GM20431 (cell line): ENCODE data around the gene DGKE.

Experiments
- in situ Hi-C: fragments of 300-500 bp; cut with MseI, MboI; formaldehyde crosslinking; loops from one replicate; pipeline ENCODE4 v1.15.0; 2020; ENCODE audit warnings: low sequenced_read_pairs; ENCODE audit not compliant: unreplicated experiment

DGKE gene

DNA sequence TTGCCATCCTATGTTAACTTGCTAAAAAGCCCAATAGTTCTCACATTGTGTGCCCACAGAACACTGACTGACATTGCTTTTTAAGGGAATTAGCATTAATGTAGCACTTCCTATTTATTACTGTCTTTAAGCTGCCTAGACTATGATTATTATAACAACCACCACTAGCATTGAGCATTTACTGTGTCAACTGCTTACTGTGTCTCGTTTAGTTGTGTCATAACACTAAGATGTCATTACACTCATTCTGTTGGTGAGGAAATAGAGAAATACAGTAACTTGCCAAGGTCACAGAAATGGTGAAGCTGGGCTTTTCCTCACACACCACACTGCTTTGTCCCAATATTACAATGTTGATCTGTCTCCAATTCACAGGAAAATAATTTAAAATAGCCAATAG is 49.7 kb downstream of the DGKE start:
- in situ Hi-C loops: no loop called here

DNA sequence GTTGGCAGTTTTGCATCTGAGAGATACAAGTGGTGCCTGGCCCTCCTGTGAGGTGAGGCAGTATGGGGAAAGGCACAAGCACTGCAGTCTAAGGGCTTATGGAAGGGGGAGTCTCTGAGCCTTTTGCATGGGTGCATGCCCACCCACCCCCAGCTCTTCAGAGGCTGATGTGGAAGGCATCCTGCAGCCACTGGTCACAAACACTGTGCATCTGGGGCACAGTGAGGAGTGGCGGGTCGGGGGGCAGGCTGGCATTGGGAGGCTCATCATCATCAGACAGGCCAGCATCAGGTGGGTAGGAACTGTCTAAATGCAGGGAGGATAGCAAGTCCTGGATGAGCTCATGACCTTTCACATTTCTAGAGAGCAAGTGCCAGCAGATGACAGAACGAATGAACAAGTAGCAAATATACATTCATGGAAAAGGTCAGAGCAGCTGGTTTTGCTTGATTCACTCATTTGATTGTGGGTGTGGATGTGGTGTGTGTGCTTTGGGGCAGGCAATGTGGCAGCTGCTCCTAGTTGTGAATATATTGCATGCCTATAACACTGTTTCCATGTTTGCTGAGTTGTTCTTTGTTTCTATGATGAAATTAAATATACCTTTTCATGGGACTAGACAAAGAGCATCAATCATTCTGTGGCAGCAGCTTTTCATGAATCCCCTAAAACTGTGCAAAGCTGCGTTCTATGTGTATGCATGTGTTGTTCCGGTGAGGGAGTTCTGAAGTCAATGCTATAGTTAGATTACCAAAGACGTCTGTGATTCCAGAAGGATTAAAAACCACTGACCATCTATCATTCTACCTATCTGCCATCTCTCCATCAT is 50.7 kb downstream of the DGKE start:
- in situ Hi-C loops: no loop called here

DNA sequence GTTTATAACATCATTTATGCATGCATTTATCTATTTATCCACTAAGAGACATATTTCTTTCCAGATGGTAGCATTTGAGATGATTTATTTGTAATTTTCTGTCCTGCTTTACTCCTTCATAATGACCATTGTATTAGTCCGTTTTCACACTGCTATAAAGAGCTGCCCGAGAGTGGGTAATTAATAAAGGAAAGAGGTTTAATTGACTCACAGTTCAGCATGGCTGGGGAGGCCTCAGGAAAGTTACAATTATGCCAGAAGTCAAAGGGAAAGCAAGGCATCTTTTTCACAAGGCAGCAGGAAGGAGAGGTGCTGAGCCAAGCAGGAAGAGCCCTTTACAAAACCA is 51.3 kb downstream of the DGKE start:
- in situ Hi-C loops: no loop called here

DNA sequence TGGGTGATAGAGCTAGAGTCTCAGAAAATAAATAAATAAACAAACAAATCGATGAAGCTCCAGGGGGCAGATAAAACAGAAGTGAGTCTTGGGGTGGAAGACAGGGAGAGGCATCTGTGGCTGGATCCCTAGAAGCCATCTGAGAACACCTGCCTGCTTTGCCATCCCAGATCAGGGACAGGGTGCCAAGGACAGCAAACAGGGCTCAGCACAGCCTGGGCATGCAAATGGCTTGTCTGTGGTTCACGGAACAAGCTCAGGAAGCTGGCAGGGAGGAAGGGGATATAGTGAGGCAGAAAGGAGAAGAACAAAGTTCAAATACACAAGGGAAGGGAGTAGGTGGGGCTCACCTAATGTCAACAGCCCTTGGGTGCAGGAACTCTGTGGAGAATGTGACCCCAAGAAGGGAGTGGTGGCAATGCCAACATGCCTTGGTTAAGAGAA is 52.4 kb downstream of the DGKE start:
- in situ Hi-C loops: no loop called here

DNA sequence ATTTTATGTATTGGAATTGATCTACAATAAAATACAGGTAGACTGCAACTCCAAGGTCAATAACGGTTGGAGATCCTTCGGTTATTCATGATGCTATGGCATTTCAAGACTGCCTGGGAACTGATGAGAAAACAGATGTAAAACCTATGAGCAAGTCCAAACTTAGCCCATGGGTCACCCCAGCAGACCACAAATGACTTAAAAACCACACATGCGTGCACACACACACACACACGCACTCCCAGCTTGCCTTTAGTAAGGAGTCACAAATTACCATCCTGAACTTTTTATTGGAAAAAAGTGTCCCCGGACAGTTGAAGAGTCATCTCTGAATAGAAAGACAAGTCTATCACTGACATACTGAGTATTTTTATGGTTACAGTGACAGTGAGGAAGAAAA is 53.2 kb downstream of the DGKE start:
- in situ Hi-C loops: no loop called here

DNA sequence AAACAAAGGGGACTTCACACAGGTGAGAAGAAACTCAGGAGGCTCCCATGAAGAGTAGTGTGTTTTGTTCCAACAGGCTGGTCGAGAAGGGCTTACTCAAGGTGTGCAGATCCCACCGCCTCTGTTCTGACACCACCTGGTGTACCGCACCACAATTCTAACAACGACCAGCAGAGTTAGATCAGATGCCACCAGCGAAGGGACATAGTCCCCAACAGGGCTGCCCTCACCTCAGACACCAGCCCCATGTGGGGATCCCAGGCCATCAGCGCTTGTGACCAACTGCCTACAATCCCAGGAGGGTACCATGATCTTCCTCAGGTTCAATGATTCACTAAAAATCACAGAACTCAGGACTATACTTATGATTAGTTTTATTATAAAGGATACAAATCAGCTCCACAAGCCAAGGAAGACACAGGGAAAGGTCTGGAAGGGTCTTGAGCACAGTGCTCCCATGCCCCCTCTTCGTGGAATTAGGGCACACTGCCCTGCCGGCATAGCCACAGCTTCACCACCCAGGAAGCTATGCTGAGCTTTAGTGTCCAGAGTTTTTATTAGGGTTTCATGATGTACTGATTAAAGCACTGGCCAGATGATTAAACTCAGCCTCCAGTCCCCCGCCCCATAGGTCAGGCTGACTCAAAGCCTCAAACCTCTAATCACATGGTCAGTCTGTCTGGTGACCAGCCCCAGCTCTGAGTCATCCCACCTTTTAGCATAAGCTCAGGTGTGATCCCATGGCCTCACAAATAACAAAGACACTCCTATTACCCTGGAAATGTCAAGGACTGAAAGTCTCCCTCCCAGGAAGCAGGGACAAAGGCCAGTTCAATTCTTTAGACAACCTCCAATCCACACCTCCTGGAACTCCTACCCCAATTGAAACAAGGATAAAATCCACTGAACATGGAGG is 53.9 kb downstream of the DGKE start:
- in situ Hi-C loops: no loop called here

DNA sequence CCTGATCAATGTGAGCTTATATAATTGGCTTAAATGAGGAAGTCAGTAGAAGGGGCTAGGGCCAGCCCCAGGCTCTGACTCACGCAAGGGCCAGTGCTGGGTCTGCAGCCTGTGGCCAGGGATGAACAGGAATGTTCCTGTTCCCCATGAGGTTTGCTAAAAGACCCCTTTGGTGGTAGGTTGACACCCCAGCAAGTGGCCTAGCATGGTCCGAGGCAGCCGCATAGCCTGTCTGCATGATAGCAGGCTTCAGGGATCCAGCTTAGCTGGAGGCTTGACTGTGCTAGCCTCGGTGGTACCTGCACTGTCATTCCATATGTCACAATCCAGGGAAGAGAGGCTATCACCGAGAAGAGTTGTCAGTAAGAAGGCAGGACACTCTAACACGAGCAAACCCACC is 56.4 kb downstream of the DGKE start:
- in situ Hi-C loops: no loop called here

DNA sequence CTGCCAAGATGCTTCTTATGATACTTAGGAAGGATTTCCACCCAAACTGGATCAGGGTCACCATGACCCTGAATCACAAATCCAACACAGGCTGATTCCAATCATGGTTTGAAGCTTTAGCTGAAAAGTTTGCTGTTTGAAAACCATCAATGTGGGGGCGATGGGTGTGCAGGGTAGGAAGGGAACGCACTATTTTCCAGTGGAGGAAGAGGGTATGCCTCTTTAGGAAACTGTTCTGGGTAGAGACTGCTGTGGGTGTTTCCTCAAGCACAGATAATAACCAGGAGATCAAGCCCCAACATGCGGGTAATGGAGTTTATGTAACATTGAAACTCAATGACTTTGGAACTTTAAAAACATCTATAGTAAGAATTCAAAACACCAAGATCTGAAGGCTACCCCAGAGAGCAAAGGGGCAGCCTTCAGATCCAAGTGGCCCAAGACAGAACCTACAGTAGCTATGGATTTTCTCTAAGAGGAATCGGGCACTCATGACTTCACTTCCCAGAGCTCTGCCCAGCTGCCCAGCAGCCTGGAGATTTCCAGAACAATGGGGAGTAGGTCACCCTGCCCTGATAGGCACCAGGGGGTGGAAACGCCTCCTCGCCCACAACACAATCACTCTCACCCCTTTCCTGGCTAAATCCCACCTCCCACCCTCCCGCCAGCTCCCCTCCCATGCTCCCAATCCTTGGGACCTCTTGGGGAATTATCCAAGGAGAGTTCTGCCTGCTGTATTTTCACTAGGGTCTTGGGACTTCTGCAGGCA is 57.1 kb downstream of the DGKE start:
- in situ Hi-C loops: no loop called here

DNA sequence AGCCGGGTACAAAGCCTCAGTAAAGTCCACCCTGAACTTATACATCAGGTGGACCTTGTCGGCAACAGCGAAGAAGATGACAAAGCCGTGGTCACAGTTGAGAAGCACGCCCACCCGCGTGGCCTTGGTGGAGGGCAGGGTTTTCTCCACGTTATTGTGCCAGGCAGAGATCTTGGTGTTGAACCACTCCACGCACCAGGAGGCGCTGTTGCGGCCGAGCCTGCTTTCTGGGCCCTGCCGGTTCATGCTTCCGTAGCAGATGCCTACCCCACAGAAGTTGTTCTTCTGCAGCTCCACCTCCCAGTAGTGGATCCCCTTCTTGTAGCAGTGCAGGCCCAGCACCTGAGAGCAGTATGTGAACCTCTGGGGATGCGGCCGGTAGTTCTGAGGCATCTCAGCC is 57.8 kb downstream of the DGKE start:
- in situ Hi-C loops: no loop called here

DNA sequence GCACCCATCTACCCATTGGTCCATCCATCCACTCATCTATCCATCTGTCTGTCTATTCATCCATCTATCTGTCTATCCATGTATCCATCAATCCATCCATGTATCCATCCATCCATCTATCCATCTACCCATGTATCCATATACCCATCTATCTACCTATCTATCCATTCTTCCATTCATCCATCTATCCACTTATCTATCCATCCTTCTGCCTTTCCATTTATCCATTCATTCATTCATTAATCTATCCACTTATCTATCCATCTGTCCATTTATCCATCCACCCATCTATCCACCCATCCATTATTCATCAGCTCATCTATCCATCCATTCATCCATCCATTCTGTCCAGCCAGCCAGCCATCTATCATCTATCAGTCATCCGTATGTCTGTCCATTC is 58.4 kb downstream of the DGKE start:
- in situ Hi-C loops: no loop called here

DNA sequence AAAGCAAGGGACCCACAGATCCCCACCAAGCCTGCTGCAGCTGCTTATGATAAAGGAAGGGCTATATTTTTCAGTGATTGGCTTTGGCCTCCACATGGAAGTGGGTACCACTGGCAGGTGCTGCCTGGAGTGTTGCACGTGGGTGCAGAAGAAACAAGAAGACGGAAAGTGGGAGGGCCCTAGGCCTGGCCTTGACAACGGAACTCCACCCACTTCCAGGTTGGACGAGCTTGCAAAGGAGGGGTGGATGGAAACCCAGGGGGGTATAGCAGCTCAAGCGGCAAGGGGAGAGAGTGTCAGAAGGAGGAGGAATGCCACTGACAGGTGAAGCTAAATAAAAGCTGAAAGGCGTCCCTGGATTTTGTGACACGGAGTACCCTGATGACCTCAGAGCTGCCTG is 59.6 kb downstream of the DGKE start:
- in situ Hi-C loops: no loop called here

DNA sequence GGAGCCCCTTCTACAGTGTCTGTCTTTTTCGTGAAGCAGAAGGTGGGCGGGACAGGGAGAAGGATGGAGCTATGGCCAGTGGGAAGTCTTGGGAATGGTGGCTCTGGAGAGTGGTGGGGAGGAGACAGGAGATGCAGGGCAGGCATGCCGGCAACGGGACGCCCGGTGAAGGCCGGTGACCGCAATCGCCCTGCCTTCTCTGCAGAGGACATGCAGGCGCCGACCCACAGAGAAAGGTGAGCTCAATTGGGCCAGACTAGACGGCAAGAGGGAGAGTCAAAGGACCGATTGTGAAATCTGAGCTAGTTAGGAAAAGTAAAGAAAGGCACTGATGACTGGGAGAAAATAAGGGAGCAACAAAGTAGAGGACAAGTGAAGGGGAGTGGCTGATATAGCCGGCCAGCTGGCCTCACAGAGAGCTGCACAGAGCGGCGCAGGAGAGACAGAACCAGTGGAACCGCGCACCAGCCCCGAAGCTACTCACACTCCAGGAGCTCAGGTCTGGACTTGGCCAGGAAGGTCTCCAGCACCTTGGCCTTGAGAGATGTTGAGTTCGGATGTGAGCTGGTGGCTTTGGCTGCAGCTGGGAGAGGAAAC is 61.0 kb downstream of the DGKE start:
- in situ Hi-C loops: no loop called here

DNA sequence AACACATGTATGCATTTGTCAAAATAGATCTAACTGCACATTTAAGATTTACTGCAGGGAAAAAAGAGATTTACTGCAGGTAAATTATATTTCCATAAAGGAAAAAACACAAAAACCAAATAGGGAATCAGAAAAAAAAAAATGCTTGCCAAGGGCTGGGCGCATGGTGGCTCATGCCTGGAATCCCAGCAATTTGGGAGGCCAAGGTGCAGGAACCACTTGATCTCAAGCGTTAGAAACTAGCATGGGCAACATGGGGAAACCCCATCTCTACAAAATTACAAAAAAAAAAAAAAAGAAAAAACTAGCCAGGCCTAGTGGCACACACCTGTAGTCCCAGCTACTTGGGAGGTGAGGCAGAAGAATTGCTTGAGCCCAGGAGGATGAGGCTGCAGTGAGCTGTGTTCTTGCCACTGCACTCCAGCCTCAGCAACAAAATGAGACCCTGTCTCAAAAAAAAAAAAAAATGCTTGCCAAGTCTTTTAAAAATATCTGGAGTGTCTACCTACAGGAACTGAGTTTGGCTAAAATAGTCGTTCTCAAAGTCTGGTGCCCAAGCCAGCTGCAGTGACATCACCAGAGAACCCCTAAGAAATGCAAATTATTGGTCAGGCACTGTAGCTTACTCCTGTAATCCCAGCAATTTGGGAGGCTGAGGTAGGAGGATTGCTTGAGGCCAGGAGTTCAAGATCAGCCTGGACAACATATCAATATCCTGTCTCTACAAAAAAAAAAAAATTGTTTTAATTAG is 62.4 kb downstream of the DGKE start:
- in situ Hi-C loops: no loop called here

DNA sequence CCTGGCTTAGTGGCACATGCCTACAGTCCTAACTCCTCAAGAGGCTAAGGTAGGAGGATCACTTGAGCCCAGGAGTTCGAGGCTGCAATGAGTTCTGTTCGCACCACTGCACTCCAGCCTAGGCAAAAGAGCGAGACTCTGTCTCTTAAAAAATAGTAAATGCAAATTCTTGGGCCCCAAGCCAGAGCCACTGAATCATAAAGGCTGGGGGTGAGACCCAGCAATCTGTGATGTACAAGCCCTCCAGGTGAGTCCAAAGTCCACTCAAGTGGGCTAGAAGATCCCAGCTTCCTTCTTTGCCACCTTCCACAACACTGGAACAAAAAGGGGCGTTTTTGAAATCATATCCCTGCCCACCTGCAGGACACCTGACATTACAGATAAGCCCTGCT is 63.0 kb downstream of the DGKE start:
- in situ Hi-C loops: no loop called here

DNA sequence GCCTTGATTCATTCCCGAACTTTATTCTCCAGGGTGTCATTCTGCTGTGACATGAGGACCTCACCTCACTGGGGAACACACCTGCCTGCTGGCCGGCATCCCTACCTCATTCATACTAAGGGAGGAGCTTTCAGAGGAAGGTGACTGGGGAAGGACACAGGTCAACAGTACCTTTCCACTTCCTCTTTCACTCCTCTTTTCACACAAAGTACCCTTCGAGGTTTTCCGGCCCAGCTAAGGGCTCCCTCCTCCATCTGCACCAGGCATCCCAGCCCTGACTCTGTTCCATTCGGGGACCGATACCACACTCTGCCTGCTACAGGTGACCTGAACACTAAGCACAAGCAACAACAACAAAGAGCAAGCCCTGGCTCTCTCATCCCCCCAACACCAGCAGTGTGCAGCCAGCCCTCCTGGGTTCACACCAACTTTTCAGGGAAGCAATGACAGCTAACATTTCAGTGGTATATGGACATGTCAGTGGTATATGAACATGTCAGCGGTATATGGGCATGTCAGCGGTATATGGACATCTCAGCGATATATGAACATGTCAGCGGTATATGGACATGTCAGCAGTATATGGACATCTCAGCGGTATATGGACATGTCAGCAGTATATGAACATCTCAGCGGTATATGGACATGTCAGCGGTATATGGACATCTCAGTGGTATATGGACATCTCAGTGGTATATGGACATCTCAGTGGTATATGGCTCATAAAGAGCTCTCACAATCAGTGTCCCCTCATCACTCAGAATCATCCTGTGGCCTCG is 63.9 kb downstream of the DGKE start:
- in situ Hi-C loops: no loop called here

DNA sequence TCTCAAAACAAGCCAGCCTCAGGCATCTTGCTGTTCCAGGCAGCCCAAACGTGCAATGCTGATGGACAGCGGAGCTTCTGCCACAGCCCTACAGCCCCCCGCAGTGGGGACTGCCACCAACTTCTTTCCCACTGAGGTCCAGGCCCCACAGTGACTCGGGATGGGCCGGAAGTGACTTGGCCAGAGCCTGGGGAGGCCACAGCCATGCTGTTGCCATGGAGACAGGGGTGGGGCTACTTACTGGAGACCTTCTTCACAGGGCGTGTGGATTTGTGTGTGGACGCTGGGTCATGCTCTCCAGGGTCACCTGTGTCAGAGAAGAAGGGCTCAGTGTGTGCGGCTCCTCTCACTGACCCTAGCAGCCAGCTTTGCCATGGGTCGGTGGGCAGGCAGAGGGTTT is 64.9 kb downstream of the DGKE start:
- in situ Hi-C loops: no loop called here

DNA sequence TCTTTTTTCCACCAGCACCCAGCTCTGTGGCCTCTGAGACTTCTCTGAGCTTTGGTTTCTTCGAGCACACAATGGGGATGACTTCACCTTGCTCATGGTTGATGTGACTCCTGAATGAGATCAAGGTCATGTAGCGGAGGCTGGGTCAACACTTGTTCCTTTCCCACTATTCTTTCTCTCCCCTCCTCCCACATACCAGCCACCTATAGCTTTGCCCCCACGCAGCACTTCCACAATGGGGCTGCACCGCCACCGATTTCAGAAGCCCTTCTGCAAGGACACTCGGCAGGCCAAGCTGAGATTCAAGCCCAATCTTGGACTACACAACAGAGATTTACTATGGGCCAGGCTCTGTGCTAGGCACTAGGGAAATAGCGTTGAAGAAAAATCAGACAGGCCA is 65.5 kb downstream of the DGKE start:
- in situ Hi-C loops: no loop called here

DNA sequence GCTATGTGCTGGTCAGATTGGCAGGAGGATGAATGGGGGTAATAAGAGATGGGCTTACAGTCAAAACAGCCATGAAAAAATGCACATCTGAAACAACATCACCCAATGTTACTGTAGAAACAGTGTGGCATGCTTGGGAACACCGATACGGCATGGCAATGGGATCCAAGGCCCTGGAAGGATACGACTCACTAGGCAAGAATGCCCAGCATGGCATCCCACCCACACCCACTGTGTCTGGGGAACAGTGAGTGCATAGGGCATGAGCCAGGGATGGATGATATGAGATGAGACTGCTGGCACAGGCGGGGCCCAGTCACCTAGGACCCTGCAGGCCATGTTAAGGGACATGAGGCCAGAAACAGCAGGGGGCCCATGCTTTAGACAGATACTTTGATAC is 68.4 kb downstream of the DGKE start:
- in situ Hi-C loops: no loop called here

DNA sequence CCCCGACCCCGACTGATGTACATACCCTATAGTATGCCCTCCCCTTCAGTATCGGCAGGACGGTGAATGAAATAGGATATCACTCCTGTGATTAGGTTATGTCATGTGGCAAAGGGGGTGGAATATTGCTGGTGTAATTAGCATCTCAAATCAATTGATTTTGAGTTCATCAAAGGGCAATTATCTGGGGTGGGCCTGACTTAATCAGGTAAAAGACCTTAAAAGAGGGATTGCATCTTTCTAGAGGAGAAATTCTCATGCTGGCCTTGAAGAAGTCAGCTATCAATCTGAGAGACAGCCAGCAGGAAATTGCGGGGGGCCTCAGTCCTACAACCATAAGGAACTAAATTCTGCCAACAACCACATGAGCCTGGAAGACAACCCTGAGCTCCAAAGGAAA is 69.6 kb downstream of the DGKE start:
- in situ Hi-C loops: no loop called here
